NCI-H2029 treated with DMSO at 0.1 percent for 48 hours (cell line): ENCODE results near the gene DYNLT2B.
"Not testable (repeated sequence)": the region's sequence is repeated elsewhere in the genome, so short reads cannot be mapped to it uniquely, and the experiment has no call there.

Experiments used
- DNase-seq: peaks from one replicate; lab custom pipeline; 2025; lab: John Stamatoyannopoulos, UW

Gene DYNLT2B

DNA sequence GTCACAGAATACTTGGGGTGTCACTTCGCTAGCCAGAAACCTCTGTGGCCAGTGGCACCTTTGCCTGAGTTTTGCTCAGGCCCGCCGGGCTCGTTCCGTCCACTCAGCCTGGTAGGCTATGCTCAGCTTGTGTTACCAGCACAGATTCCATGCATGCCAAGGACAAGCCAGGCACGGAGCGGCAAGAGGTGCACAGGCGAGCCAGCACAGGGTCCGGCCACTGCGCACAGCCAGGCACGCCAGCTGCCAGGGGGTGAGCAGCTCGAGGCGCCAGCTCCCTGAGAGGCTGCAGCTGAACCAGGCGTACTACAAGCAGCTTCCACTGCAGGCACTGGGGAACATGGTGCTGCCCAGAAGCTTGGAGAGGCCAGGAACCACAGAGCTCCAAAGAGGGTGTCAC, 45.2 kb downstream of the DYNLT2B start:
- no peak for DNase-seq

DNA sequence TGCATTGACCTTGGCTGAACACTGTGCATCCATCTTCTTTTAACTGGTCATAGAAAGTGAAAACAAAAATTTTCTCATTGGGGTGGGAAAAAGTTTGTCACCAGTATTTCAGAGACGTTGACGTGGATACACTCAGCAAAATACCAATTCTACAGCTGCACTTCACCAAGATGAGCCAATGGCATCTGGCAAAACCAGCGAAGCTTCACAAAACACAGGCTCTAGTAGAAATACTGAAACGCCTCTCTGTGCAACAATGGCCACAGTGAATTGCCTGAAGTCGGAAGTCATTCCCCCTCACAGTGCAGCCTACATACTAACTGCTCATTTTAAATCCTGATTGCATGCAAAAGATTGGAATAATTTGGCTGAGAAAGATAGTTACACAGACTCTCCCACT, 47.5 kb downstream of the DYNLT2B start:
- no peak for DNase-seq

GRCh38 chr3:196268284-196269163, 49.5 kb downstream of the DYNLT2B start:
- DNase-seq: no peak

DNA sequence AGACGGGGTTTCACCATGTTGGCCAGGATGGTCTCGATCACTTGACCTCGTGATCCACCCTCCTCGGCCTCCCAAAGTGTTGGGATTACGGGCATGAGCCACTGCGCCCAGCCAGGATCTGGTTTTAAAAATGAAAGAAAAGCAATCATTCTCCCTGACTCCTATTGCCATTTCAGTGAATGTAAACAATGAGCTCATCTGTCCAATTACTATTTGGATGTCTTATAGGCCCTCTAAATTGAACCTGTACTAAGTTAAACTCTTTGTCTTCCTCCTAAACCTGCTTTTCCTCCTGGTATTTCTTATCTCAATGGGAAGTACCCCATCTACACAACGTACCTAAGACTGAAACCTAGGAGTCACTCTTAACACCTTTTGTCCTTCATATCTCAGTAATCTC, 54.2 kb downstream of the DYNLT2B start:
- DNase-seq: no peak

GRCh38 chr3:196260784-196261183, 57.3 kb downstream of the DYNLT2B start:
- no peak for DNase-seq

DNA sequence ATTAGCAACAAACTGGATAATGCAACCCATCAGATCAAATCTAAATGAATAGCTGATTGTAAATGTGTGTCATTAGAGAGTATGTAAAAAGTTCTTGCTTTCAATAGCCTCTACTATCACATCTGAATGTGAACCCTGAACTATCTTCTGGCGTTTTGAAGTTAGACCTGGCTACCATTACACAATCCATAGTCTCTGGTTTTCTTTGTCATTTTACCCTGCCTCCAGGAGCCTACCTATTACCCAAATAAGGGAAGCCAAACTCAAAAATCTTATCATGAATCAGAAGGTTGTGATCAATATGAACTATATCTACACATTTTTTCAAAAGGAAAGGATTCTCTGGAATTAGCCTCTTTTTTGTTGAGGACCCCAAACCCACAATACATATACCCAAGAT, 62.3 kb downstream of the DYNLT2B start:
- no peak for DNase-seq

- DNase-seq: no peak
Measured at GRCh38 chr3:196254376-196255283, 63.4 kb downstream of the DYNLT2B start.

GRCh38 chr3:196251918-196252317, 66.1 kb downstream of the DYNLT2B start:
- no peak for DNase-seq

- no peak for DNase-seq
Measured at GRCh38 chr3:196246612-196247308, 71.3 kb downstream of the DYNLT2B start.

- DNase-seq: not testable (repeated sequence)
Measured at GRCh38 chr3:196244166-196244565, 73.9 kb downstream of the DYNLT2B start.

- no peak for DNase-seq
Measured at GRCh38 chr3:196241704-196242103, 76.3 kb downstream of the DYNLT2B start.
